Superior temporal gyrus (tissue), 1 donor: ENCODE data around the gene NOL4.

Experiments
- DNase-seq: peaks from one replicate; pipeline ENCODE4 v3.0.0-alpha.2; 2016; ENCODE audit errors: extremely low spot score

Gene NOL4

DNA sequence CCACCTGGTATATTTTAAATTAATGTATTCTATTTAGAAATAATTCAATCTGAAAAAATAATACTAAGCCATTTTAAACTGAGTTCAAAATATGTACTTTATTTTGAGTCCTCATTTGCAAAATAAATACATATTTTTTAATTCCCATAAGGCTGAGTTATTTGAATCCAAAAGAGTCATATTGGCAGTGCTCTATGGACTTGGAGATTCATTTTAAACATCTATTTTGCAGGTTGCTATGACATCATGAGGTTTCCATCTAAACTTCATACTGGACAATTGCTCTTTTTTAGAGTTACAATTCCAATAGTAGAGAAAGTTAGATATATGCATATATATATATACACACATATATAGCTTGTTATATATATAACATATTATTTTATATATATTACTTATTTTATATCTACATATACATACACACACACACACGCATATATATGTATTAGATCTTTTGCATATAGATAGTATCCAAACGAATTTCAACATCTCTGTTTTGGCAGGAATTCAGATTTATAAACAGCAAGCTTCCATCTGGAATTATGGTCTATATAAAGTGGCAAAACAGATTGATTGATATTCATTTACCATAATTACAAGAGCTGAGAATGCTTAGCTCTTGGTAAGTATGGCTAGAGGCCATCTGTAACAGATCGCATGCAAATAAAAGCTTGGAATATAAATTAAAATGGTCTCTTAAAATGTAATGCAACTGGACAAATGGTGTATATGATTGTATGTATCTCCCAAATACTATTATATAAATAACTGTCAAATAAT, 34.9 kb downstream of the NOL4 start:
- DNase-seq = no peak
